SK-N-DZ (cell line): ENCODE data around the gene SLC1A4.

Experiments
- DNase-seq: peaks from one replicate; pipeline ENCODE4 v3.0.0-alpha.2; 2015; ENCODE audit warnings: low spot score

The SLC1A4 gene

DNA sequence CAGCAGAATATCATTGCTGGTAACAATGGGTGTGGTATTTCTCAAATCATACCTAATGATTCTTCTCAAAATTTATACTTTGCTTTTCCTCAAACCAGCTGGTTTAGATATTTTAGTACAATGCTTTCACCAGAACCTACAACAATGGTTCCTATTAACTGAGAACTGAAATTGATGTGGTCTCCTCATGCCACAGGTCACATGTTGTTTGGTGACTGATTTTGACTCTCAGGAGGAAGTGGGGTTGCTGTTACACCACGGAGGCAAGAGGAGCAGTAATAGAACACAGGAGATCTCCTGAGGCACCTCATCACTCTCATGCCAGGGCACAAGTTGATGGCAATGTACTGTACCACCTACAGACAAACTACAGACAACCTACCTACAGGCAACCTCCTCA lies 64.0 kb downstream of the SLC1A4 start:
- no peak for DNase-seq

GRCh38 chr2:65054749-65055421 lies 65.7 kb downstream of the SLC1A4 start:
- DNase-seq = no peak

- DNase-seq = no peak
These were observed 66.4 kb downstream of the SLC1A4 start for GRCh38 chr2:65055422-65056214.

DNA sequence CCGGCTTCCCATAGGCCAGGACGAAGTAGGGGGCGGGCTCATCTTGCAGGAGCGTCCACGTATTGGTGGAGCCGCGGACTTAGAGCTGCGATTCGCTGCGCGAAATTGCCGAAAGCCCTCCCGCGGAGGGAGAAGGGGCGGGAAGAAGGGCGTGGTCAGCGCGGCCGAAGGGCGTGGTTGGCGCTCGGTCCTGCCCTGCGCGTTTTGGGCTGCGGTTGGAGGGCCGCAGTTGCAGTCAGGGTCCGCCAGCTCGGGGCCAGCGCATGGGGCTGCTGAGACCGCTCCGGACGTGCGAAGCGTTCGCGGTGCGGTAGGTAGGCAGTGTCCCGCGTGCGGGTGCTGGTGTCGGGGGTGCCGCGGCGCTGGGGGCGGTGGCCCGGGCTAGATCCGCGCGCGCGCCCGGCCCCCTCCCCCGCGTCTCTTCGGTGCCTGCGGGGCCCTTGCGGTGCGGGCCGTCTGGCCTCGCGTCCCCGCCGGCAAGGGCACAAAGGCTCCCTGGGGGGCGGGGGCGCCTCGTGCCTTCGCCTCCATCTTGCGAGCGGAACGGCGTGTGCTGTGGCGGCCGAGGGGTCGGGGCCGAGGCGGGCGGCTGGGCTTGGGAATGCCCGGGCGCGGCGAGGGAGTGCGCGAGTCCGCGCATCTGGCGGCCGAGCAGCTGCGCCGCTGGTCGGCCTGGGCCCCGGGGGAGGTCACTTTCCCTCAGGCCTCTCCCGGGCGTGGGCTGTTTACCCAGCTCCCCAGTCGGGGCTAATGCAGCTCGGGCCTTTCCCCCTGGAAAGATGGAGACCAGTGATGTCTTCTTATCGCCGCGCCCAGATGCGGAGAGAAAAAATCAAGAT lies 67.2 kb downstream of the SLC1A4 start, which contains the start of gene CEP68:
TSS of gene CEP68 (plus strand) at position 202 of the 839 bp plus-strand sequence. CDS start 13,029 bp downstream, outside the sequence.
- peak; percentile 98 for DNase-seq

DNA sequence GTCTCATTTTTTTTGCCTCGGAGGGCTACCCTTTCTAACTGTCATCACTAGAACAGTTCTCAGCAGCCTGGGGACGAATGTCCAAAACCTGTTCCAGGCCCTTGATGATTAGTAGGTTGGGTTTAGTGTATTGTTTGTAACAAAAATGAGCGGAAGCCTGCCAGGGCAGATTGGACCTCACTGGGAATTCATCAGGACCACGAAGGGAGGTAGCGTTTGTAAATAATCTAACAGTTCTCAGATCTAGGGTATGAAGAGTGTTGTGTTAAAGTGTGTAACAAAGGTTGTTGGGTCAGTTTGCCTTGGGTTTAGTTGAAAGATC lies 67.8 kb downstream of the SLC1A4 start:
- no peak for DNase-seq

DNA sequence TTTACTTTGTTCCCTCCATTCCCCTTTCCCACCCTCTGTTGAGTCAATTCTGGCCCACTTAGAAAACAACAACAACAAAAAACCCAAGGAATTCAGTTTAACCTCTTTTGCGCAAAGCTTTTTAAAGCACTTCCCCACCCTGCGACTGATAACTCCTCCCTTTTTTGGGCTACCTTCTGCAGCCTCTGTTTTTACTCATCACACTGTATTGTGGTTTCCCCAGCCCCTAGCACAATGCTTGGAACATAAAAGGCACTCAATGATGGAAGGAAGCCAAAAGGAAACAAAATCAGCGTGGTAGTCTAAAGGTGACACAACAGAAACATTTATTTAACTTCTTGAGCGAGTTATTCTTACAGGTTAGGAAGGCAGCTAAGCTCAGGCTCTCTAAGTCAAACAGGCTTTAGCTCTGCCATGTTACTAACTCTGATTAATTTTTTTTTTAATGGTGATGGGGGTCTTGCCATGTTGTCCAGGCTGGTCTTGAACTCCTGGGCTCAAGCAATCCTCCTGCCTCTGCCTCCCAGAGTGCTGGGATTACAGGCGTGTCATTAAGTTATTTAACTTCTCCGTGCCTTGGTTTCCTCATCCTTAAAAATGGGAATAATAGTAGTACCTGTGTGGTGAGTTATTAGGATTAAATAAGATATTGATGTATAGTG lies 68.3 kb downstream of the SLC1A4 start:
- DNase-seq = no peak

DNA sequence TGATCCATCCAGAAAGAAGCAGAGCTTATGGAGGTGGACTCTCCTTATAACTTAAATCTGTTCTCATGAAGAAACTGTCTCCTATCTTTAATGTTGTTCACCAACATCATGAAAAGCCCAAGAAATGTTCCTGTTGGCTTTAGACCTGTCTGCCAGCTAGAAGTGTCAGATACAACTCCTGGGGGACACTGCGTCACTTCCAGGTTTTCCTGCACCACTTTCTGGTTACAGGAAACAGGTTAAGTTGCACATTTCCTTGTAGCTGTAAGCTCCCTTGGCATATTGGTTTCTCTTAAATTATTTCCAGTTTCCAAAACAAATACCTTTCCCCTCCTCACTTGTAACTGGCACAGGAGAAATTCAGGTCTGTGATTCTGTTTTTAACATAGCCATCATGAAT lies 69.9 kb downstream of the SLC1A4 start:
- no peak for DNase-seq

DNA sequence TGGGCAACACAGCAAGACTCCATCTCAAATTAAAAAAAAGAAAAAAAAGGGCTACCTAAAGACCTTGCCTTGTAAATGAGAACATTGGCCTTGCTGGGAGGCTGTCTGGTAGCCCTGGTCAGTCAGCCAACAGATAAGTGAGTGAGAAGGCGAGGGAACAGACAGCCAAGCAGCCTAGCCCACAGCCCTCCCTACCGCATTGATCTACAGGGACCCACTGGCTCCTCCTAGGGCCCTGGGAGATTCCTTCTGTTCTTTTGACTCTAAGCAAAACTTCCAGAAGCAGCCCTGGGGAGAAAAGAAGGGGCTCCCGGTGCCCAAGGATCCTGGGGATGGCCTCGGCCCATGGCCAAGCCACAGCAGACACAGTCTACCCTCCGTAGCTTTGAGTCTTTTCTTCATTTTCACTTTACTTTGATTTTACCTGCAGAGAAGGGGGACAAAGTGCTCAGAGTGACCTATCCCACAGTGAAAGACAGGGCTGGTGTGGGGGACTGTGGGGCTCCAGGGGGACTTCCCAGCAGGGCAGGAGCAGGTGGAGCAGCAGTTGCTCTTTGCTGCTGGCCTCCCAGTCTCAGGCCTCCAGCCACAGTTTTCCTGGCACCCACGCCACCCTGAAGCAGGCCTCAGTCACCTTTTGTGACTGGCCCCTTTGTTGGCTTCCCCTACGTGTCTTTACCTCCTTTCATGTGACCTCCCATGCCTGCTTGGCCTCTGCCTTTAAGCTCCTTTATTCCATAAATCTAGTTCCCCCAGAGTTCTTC lies 72.1 kb downstream of the SLC1A4 start:
- DNase-seq = no peak

DNA sequence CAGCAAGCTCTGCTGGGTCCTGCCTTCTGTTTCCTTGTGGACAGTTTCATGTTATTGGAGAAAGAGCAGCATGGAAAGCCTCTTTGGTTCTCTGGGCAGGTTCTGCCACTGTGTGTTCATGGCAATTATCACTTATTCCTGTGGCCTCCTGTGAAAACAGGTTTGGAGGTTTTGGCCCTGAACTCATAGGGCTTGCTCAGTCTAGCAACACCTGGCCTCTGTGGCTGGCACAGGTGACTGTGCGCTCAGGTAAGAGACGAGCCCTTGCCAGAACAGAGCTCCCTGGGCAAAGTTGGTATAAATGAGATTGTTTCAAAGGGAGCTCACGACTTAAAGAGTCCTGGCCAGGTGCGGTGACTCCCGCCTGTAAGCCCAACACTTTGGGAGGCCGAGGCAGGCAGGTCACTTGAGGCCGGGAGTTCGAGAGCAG lies 72.7 kb downstream of the SLC1A4 start:
- DNase-seq = no peak

GRCh38 chr2:65062843-65063825 lies 73.9 kb downstream of the SLC1A4 start:
- no peak for DNase-seq

- peak; percentile 37 for DNase-seq
These were observed 75.7 kb downstream of the SLC1A4 start for GRCh38 chr2:65064728-65065552.

DNA sequence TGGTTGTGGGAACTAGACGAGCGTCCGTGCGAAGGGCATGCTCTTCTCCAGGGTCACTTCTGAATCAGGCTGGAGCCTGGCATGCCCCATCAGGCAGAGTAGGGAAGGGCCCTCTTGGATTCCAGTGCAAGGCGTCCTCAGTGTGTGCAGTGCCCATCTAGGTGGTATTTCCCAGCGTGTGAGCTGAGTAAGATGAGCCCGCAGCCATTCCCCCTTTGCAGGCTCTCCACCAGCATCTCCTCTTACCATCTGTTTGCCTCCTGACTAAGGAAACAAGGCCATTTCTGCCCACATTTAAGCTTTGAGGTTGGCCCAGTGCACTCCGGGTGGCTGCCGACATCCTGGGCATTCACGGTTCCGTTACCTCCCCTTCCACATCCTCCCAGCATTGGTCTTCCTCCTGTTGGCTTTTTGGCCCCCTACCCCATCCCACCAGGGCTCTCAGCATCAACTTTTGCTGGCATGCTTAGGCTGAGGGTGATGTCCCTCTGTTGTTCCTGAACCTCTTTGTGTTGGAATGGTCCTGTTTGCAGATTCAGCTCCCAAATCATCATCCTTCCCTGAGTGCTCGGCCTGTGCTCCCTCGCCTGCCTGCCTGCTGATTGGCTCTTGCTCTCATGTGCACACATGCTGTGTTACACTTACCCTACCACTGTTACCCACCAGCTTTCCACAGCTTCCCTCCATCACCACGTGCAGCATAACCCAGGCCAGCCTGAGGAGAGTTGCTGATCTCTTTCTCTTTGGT lies 78.8 kb downstream of the SLC1A4 start:
- no peak for DNase-seq

DNA sequence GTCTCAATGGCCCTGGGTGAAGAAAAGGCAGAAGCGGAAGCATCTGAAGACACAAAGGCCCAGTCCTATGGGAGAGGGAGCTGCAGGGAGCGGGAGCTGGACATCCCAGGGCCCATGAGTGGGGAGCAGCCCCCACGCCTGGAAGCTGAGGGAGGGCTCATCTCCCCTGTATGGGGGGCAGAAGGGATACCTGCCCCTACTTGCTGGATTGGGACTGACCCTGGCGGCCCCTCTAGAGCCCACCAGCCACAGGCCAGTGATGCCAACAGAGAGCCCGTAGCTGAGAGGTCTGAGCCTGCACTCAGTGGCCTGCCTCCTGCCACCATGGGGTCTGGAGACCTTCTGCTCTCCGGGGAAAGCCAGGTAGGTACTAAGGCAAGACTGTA lies 80.2 kb downstream of the SLC1A4 start:
- DNase-seq = no peak

DNA sequence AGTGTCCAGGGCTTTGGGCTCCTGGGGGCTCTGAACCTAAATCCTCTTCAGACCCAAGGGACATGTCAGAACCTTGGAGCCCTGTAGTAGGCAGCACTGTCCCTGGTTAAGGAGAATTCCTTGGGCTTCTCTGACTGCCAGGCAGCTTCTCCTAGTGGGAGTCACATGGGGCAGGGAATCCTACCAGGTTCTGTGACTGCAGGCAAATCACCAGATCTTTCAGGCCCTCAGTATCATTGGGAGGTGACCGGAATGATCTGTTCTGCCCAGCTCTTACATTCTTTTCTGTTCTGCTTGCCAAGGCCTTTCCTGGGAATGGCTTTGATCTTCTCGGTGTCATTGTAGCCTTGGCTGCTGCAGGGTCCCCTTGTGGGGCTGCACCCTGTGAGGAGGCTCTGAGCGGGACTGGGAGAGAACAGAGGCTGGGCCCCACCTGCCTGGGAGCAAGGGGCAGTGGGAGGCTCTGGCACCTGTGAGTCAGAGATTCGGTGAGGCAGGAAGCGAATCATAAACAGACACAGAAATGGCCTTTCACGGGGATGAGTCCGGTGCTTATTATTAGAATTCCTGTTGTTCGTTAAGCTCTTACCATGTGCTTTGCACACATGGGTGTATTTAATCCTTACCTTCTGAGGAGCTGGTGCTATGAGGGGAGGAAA lies 81.1 kb downstream of the SLC1A4 start:
- no peak for DNase-seq

GRCh38 chr2:65070856-65071255 lies 81.7 kb downstream of the SLC1A4 start:
- DNase-seq = no peak

GRCh38 chr2:65071499-65072180 lies 82.4 kb downstream of the SLC1A4 start:
- no peak for DNase-seq
